GM12878 (cell line): ENCODE data around the gene NCAPD2. TPM values are rescaled to one million over a fixed set of nuclear protein-coding genes. Genes with fewer than 3 reads are reported as not detected.

Source experiments
- ATF7 ChIP-seq: fragments of 450-650 bp; IDR thresholded peaks from 2 replicates; pipeline ENCODE4 v1.6.1; 2016; ENCODE audit warnings: low read depth, mild to moderate bottlenecking
- CREB1 ChIP-seq: IDR thresholded peaks from 2 replicates; pipeline ENCODE4 v1.6.1; 2012; ENCODE audit warnings: low read depth, mild to moderate bottlenecking, inconsistent platforms
- HSF1 ChIP-seq: fragments of 150-350 bp; IDR thresholded peaks from 2 replicates; pipeline ENCODE4 v1.6.1; 2014; ENCODE audit warnings: mild to moderate bottlenecking, low read depth, low read length
- IKZF2 ChIP-seq, 2 experiments: fragments of 450-650 bp; IDR thresholded peaks; 2 replicates each; pipeline ENCODE4 v1.6.1; 2017; ENCODE audit warnings: mild to moderate bottlenecking in 2 of 2, moderate library complexity in 2 of 2
- IRF3 ChIP-seq: fragments of 450-650 bp; IDR thresholded peaks from 2 replicates; pipeline ENCODE4 v1.6.1; 2014; ENCODE audit warnings: mild to moderate bottlenecking
- IRF5 ChIP-seq: fragments of 450-650 bp; IDR thresholded peaks from 2 replicates; pipeline ENCODE4 v1.6.1; 2017; ENCODE audit warnings: borderline replicate concordance
- MLLT1 ChIP-seq: fragments of 450-650 bp; IDR thresholded peaks from 2 replicates; pipeline ENCODE4 v1.6.1; 2016; ENCODE audit warnings: mild to moderate bottlenecking
- MTA2 ChIP-seq: fragments of 450-650 bp; IDR thresholded peaks from 2 replicates; pipeline ENCODE4 v1.6.1; 2016; ENCODE audit warnings: low read depth, mild to moderate bottlenecking, moderate library complexity
- MYC ChIP-seq: IDR thresholded peaks from 2 replicates; pipeline ENCODE4 v1.6.1; 2011; ENCODE audit warnings: mild to moderate bottlenecking, low read length, moderate library complexity, inconsistent platforms; ENCODE audit not compliant: insufficient read depth, insufficient replicate concordance, insufficient read length, severe bottlenecking
- NR2F1 ChIP-seq: fragments of 450-650 bp; conservative IDR thresholded peaks from 2 replicates; pipeline ENCODE4 v1.6.1; 2017; ENCODE audit warnings: mild to moderate bottlenecking
- PAX5 ChIP-seq: IDR thresholded peaks from 2 replicates; pipeline ENCODE4 v1.6.1; 2011; ENCODE audit warnings: low read depth, low read length, borderline replicate concordance
- PML ChIP-seq: IDR thresholded peaks from 2 replicates; pipeline ENCODE4 v1.6.1; 2012; ENCODE audit warnings: low read length, inconsistent platforms
- POLR2AphosphoS5 ChIP-seq: IDR thresholded peaks from 2 replicates; pipeline ENCODE4 v1.6.1; 2011; ENCODE audit warnings: mild to moderate bottlenecking, low read length, inconsistent platforms
- RELB ChIP-seq: fragments of 450-650 bp; IDR thresholded peaks from 2 replicates; pipeline ENCODE4 v1.6.1; 2017; ENCODE audit warnings: low read depth, mild to moderate bottlenecking, moderate library complexity
- RUNX3 ChIP-seq: IDR thresholded peaks from 2 replicates; pipeline ENCODE4 v1.6.1; 2012; ENCODE audit warnings: low read length, inconsistent platforms
- SKIL ChIP-seq: fragments of 450-650 bp; IDR thresholded peaks from 2 replicates; pipeline ENCODE4 v1.6.1; 2017; ENCODE audit warnings: mild to moderate bottlenecking, low read depth, inconsistent platforms; ENCODE audit not compliant: poor library complexity, severe bottlenecking
- SMAD5 ChIP-seq: IDR thresholded peaks from 2 replicates; pipeline ENCODE4 v1.6.1; 2016; ENCODE audit warnings: antibody characterized with exemption, low read depth
- SPI1 ChIP-seq: IDR thresholded peaks from 2 replicates; pipeline ENCODE4 v1.6.1; 2011; ENCODE audit warnings: low read depth, mild to moderate bottlenecking, low read length, moderate library complexity, borderline replicate concordance; ENCODE audit not compliant: insufficient read depth
- SREBF1 ChIP-seq: IDR thresholded peaks from 2 replicates; pipeline ENCODE4 v1.6.1; 2012; ENCODE audit warnings: mild to moderate bottlenecking, low read length
- ZBED1 ChIP-seq: IDR thresholded peaks from 2 replicates; pipeline ENCODE4 v1.6.1; 2016; ENCODE audit warnings: borderline replicate concordance
- polyA plus RNA-seq, 11 experiments: library from polyadenylated mRNA; depleted of rRNA in 4 of 11; unstranded in 6 of 11; stranded (reverse) in 5 of 11; fragments of >200 nt; fragmentation: Nextera tagmentation in 4 of 11; fragmentation: Illumina TruSeq in 1 of 11; extraction: Ambion mirVana in 4 of 11; extraction: Trizol in 1 of 11; gene quantifications; 1 replicate in 1 of 11; 2 replicates in 10 of 11; pipeline versions ENCODE4 v1.2.1 to v1.2.3, GENCODE V29; 2011 to 2016; ENCODE audit warnings: inconsistent platforms in 2 of 11, missing spikeins in 2 of 11, low read depth in 1 of 11
- total RNA-seq, 4 experiments: library from RNA; depleted of rRNA in 3 of 4; stranded (reverse); fragments of >200 nt in 3 of 4; fragmentation: Illumina TruSeq in 1 of 4; extraction: Trizol in 1 of 4; gene quantifications; 2 replicates each; pipeline versions ENCODE4 v1.2.1 to v1.2.3, GENCODE V29; 2013 to 2021

The NCAPD2 gene
- total and polyA plus RNA-seq, 10 of the 15 experiments (the other 5 are each of a cell fraction or from before 2014, with no cell fraction given), result 24.2 to 160 (median 110) TPM

GRCh38 chr12:6451348-6452244, 42.3 kb upstream of the NCAPD2 start, which contains the start of gene TAPBPL (continued):
- TF ChIP-seq SREBF1, result no peak
- TF ChIP-seq IRF3, result no peak
- no peak for TF ChIP-seq HSF1
- TF ChIP-seq POLR2AphosphoS5, result peak; percentile 70; the same call in 1 of the 2 replicates
- peak; percentile 59 for TF ChIP-seq SKIL
- TF ChIP-seq RELB, result peak; percentile 93
- TF ChIP-seq IKZF2 (IDR thresholded peaks at IDR 0.05), result peak; percentile 88 to 94
- TF ChIP-seq PML, result no peak
- no peak for TF ChIP-seq CREB1
- TF ChIP-seq PAX5, result no peak
- peak; percentile 41; the same call in 1 of the 2 replicates for TF ChIP-seq MTA2
- no peak for TF ChIP-seq ZBED1
- no peak for TF ChIP-seq MYC
- TF ChIP-seq SMAD5, result peak; percentile 53; the same call in 1 of the 2 replicates
- TF ChIP-seq RUNX3, result no peak
- TF ChIP-seq NR2F1, result peak; percentile 98
- no peak for TF ChIP-seq MLLT1
- peak; percentile 53; the same call in 1 of the 2 replicates for TF ChIP-seq IRF5
- TF ChIP-seq ATF7, result peak; percentile 16; the same call in 1 of the 2 replicates
- TF ChIP-seq SPI1, result peak; percentile 23; the same call in 1 of the 2 replicates
